Left ventricle myocardium inferior (tissue), 1 donor: ENCODE results near the gene LPAR2. TPM values are rescaled to one million over a fixed set of nuclear protein-coding genes. Genes with fewer than 3 reads are reported as not detected.

Source experiments
- DNase-seq: peaks from one replicate; pipeline ENCODE4 v3.0.0-alpha.2; 2020
- H3K27ac ChIP-seq: fragments of 200-600 bp; replicated peaks from 2 replicates; pipeline ENCODE4 v1.8.0; 2021
- H3K27me3 ChIP-seq: fragments of 200-600 bp; 2 replicates; pipeline ENCODE4 v1.8.0; 2021; ENCODE audit warnings: low read depth
- H3K36me3 ChIP-seq: fragments of 200-600 bp; 2 replicates; pipeline ENCODE4 v1.8.0; 2021
- H3K4me1 ChIP-seq: fragments of 200-600 bp; 2 replicates; pipeline ENCODE4 v1.8.0; 2021
- H3K4me3 ChIP-seq: fragments of 200-600 bp; 2 replicates; pipeline ENCODE4 v1.8.0; 2021; ENCODE audit warnings: mild to moderate bottlenecking, moderate library complexity
- H3K9me3 ChIP-seq: fragments of 200-600 bp; replicated peaks from 2 replicates; pipeline ENCODE4 v1.8.0; 2021
- intact Hi-C: fragments of 100-400 bp; cut with micrococcal nuclease; formaldehyde crosslinking; loops from one replicate; pipeline ENCODE4 v1.11.0; 2022
- total RNA-seq: library from RNA; stranded (reverse); fragmentation: NEBNext Ultra II Directional; extraction: Animal tissue kit (Norgen Biotek cat#: 25700); gene quantifications from one replicate; pipeline ENCODE4 v1.2.1, GENCODE V29; 2021
- TF ChIP-seq, protein P1 (sequence below): fragments of 200-600 bp; IDR thresholded peaks from 2 replicates; pipeline ENCODE4 v1.8.0; 2021; ENCODE audit warnings: antibody characterized with exemption, mild to moderate bottlenecking, borderline replicate concordance
- donor health status: DM: no; HTN: yes; CAD: no; lungs with severe emphysema.

LPAR2 gene
- total RNA-seq, 1 donor from 2014 or later, result 0.88 TPM

DNA sequence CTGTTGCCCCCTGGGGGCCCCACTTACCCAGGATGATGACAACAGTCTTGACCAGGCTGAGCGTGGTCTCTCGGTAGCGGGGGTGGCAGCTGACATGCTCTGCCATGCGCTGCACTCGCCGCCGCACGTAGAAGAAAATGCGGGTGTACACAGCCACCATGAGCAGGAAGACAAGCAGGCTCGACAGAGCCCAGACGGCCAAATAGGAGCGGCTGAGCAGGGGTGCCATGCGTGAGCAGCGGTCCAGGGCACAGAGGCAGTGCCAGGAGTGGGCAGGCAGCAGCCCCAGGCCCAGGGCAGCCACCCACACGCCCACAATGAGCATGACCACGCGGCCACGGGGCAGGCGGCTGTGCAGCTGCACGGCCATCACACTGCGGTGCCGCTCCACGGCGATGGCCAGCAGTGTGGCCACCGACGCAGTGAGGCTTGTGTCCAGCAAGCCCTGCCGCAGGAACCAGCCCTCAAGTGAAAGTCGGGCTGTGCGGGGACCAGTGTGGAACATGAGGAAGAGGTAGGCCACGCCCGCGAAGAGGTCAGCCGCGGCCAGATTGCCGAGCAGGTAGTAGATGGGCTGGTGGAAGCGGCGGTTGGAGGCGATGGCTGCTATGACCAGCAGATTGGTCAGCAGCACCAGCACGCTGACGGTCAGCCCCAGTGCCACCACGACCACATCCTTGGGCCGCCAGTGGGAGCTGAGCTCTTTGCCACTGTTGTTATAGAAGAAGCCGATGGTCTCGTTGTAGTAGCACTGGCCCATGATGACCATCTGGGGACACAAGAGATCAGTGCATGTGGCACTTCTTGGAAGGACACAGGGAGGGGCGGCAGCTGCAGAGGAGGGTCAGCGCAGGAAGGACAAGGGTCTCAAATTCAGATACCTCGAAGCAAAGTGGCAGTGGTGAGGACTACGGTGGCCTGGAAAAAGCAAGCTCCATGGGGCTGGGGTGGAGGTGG lies 1.2 kb downstream of the LPAR2 start:
- TF ChIP-seq, protein P1, sequence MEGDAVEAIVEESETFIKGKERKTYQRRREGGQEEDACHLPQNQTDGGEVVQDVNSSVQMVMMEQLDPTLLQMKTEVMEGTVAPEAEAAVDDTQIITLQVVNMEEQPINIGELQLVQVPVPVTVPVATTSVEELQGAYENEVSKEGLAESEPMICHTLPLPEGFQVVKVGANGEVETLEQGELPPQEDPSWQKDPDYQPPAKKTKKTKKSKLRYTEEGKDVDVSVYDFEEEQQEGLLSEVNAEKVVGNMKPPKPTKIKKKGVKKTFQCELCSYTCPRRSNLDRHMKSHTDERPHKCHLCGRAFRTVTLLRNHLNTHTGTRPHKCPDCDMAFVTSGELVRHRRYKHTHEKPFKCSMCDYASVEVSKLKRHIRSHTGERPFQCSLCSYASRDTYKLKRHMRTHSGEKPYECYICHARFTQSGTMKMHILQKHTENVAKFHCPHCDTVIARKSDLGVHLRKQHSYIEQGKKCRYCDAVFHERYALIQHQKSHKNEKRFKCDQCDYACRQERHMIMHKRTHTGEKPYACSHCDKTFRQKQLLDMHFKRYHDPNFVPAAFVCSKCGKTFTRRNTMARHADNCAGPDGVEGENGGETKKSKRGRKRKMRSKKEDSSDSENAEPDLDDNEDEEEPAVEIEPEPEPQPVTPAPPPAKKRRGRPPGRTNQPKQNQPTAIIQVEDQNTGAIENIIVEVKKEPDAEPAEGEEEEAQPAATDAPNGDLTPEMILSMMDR, result no peak
- H3K27me3 ChIP-seq, result peaks cover 34% of the 10 kb centered on the region
- no peaks in the 10 kb centered on the region for H3K36me3 ChIP-seq
- no peaks in the 10 kb centered on the region for H3K9me3 ChIP-seq
- intact Hi-C loops, result no loop called here
- no peak overlapping the region for H3K27ac ChIP-seq
- no peak for DNase-seq
- peak overlapping the region; percentile 62 for H3K4me3 ChIP-seq
- peaks cover 16% of the 10 kb centered on the region for H3K4me1 ChIP-seq

DNA sequence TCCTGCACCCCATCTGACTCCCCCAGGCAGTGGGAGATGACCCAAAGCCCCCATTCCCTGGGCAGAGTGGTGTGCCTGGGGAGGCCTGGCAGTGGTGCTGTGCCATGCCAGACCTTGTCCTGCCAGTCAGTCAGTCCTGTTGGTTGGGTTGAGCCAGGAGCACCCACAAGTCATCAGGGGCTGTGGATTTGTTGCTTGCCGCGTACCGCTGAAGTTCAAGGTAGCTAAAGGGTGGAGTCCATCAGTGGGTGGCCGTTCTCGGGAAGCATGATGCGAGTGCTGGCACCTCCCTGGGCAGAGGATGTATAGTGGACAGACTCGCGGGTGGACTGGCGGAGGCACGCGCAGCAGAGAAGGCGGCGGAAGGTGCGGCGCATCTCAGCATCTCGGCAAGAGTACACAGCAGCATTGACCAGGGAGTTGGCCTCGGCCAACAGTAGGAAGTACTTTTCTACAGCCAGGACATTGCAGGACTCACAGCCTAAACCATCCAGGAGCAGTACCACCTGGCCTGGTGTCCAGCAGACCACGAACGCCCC lies 3.9 kb downstream of the LPAR2 start:
- H3K27ac ChIP-seq, result no peak overlapping the region
- no peaks in the 10 kb centered on the region for H3K9me3 ChIP-seq
- H3K27me3 ChIP-seq, result peaks cover 54% of the 10 kb centered on the region
- H3K36me3 ChIP-seq, result no peaks in the 10 kb centered on the region
- no peak for DNase-seq
- H3K4me3 ChIP-seq, result no peak overlapping the region
- intact Hi-C loops, result no loop called here
- peaks cover 16% of the 10 kb centered on the region for H3K4me1 ChIP-seq
- TF ChIP-seq, protein P1, result no peak

DNA sequence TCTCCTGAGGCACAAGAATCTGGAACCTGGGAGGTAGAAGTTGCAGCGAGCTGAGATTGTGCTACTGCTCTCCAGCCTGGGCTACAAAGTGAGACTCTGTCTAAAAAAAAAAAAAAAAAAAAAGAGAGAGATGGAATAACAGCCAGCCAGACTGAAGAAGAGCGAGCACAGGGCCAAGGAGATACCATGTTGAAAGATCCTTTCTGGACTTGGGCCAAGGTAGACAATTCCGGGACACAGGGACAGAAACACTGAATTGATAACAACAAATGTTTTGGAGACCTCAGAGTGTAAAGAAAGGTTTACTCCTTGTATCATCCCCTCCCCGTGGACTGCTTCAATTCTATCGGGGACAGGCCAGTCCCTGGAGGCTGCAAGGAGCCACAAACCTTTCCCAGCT lies 4.6 kb downstream of the LPAR2 start:
- H3K27me3 ChIP-seq, result peaks cover 55% of the 10 kb centered on the region
- no peak overlapping the region for H3K27ac ChIP-seq
- no peaks in the 10 kb centered on the region for H3K9me3 ChIP-seq
- H3K4me1 ChIP-seq, result peaks cover 15% of the 10 kb centered on the region
- no peaks in the 10 kb centered on the region for H3K36me3 ChIP-seq
- DNase-seq, result no peak
- TF ChIP-seq, protein P1, result no peak
- intact Hi-C loops, result no loop called here
- H3K4me3 ChIP-seq, result no peak overlapping the region

DNA sequence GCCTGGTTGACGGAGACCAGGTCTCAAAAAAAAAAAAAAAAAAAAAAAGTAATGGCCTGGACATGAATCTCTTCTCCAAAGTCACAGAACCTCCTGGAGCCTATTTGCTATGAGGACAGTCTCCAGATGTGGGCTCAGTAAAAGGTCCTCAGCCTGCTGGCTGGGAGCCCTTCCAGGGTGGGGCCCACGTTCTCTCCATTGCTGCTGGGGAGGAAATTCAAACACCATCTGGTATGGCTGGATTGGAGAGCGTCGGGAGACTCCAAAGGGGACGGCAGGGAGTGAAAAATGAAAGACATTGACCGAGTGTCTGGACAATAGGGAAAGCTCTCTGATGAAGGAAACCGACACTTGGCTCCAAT lies 8.2 kb downstream of the LPAR2 start:
- Histone ChIP-seq H3K27me3 (peaks cover 65% of the 10 kb centered on the region), H3K27ac (no peak overlapping the region), H3K36me3 (no peaks in the 10 kb centered on the region), H3K4me1 (peaks cover 8% of the 10 kb centered on the region), H3K4me3 (no peak overlapping the region), H3K9me3 (no peaks in the 10 kb centered on the region)
- DNase-seq, result no peak
- TF ChIP-seq, protein P1, result no peak
- intact Hi-C loops, result no loop called here

DNA sequence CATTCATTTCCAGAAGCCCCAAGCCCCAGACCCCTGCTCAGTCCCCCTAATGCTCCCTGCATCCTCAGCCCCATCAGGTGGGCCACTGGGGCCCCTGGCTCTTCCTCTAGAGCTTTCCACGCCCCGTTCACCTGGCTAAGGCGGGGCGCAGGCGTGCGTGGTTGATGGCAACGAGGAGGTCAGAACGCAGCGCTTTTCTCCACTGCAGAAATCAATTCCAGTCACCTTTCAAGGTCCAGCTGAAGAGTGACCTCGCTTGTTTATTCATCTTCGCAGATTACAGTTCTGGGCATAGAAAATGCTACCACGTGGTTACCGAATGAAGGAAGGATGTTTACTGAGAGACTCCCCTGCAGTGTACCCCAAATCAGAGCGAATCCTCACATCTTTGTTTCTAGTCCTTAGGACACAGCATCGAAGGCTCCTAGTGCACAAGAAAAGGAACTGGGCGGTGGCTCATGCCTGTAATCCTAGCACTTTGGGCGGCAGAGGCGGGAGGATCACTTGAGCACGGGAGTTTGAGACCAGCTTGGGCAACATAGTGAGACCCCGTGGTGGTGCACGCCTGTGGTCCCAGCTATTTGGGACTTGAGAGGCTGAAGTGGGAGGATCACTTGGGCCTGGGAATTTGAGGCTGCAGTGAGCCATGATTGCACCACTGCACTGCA lies 8.7 kb downstream of the LPAR2 start:
- H3K27ac ChIP-seq, result no peak overlapping the region
- intact Hi-C loops, result no loop called here
- DNase-seq, result no peak
- H3K4me3 ChIP-seq, result peak overlapping the region; percentile 57
- TF ChIP-seq, protein P1, result no peak
- H3K4me1 ChIP-seq, result peaks cover 8% of the 10 kb centered on the region
- peaks cover 70% of the 10 kb centered on the region for H3K27me3 ChIP-seq
- H3K36me3 ChIP-seq, result no peaks in the 10 kb centered on the region
- H3K9me3 ChIP-seq, result no peaks in the 10 kb centered on the region
